Lung microvascular endothelial cell (primary cell): ENCODE results near the gene SMIM10L2A. TPM values are rescaled to one million over a fixed set of nuclear protein-coding genes. Genes with fewer than 3 reads are reported as not detected.
"Not testable (repeated sequence)": the region's sequence is repeated elsewhere in the genome, so short reads cannot be mapped to it uniquely, and the experiment has no call there.

Source experiments
- DNase-seq, 2 donors: peaks; one replicate each; pipeline versions ENCODE4 v3.0.0 to v3.0.0-alpha.2; 2010; ENCODE audit warnings: low read depth in 2 of 2
- total RNA-seq: library from RNA; depleted of rRNA; stranded (reverse); fragments of >200 nt; gene quantifications from 2 replicates; pipeline ENCODE4 v1.2.1, GENCODE V29; 2014

Gene SMIM10L2A
- total RNA-seq, 1 donor from 2014 or later = 0.40 TPM

- not testable (repeated sequence) for DNase-seq
Observed at GRCh38 chrX:135422810-135423168, 1.0 kb downstream of the SMIM10L2A start.

GRCh38 chrX:135423173-135423864 is 1.6 kb downstream of the SMIM10L2A start:
- DNase-seq = not testable (repeated sequence)

GRCh38 chrX:135424469-135424868 is 2.7 kb downstream of the SMIM10L2A start:
- DNase-seq = no peak

- DNase-seq = no peak
Observed at GRCh38 chrX:135425026-135425965, 3.6 kb downstream of the SMIM10L2A start.

- no peak for DNase-seq
Observed at GRCh38 chrX:135429429-135429828, 7.7 kb downstream of the SMIM10L2A start.

GRCh38 chrX:135431886-135432285 is 10.1 kb downstream of the SMIM10L2A start:
- DNase-seq = no peak

DNA sequence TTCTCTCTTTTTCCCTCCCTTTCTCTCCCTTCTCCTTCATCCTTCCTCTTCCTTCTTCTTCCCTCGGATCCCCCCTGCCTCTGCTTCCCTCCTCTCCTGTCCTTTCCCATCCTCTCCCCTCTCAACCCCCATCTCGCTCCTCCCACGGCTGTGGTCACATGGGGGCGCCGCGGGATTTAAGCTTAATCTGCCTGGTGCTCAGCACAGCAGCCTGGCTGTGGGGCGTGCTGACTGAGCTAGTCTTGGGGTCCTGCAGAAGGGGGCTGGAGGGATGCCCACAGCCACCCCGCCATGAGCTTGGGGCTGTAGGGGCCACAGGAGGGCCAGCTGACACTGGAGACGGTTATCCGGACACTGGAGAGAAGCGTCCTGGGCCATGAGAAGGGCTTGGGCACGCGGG is 10.7 kb downstream of the SMIM10L2A start:
- DNase-seq = no peak

DNA sequence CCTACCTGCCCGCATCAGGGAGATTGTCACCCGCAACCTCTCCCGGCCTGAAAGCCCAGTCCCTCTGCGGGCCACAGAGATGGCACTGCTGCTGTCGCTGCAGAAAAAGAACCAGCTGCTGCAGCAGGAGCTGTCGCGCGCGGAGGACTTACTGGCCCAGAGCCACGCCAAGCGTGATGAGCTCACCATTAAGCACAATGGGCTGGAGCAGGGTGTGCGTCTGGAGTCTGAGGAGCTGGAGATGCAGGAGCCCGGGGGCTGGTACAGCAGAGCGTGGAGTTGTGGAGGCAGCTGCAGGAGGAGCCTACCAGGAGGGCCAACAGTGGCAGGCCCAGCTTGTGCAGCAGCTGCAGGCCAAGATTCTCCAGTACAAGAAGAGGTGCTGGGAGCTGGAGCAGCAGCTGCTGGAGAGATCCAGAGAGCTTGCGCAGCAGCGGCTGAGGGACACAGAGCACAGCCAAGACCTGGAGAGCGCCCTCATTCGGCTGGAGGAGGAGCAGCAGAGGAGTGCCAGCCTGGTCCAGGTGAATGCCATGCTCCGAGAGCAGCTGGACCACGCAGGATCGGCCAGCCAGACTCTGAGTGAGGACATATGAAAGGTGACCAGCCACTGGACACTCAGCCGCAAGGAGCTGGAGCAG is 11.3 kb downstream of the SMIM10L2A start:
- DNase-seq = no peak

GRCh38 chrX:135433531-135434257 is 11.9 kb downstream of the SMIM10L2A start:
- no peak for DNase-seq

DNA sequence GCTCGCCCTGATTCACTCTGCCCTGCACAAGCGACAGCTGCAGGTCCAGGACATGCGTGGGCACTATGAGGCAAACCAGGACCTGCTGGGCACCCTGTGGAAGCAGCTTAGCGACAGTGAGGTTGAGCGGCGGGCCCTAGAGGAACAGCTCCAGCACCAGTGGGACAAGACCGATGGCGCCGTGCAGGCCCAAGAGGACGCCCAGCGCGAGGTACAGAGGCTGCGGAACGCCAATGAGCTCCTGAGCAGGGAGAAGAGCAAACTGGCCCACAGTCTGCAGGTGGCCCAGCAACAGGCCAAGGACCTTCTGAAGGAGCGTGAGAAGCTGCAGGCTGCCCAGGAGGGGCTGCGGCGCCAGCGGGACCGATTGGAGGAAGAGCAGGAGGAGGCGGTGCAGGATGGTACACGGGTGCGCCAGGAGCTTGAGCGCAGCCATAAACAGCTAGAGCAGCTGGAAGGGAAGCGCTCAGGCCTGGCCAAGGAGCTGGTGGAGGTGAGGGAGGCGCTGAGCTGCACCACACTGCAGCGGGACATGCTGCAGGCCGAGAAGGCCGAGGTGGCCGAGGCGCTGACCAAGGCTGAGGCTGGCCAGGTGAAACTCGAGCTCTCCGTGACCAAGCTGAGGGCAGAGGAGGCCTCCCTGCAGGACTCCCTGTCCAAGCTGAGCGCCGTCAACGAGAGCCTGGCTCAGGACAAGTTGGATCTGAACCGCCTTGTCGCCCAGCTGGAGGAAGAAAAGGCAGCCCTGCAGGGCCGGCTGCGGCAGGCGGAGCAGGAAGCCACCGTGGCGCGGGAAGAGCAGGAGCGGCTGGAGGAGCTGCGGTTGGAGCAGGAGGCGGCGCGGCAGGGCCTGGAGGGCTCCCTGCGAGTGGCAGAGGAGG is 12.8 kb downstream of the SMIM10L2A start:
- DNase-seq = no peak

- DNase-seq = no peak
Observed at GRCh38 chrX:135435139-135435922, 13.6 kb downstream of the SMIM10L2A start.

DNA sequence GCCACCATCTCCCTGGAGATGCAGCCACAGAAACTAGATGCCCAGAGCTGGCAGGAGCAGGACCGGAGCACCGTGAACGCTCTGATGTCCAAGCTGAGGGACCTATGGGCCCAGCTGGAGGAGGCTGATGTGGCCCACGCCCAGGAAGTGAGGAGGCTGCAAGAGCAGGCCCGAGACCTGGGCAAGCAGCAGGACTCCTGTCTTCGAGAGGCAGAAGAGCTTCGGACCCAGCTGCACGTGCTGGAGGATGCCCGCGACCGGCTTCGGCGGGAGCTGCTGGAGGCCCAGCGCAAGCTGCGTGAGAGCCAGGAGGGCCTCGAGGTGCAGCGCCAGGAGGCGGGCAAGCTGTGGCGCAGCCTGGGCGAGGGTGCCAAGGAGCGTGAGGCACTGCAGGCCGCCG is 14.2 kb downstream of the SMIM10L2A start:
- DNase-seq = no peak

DNA sequence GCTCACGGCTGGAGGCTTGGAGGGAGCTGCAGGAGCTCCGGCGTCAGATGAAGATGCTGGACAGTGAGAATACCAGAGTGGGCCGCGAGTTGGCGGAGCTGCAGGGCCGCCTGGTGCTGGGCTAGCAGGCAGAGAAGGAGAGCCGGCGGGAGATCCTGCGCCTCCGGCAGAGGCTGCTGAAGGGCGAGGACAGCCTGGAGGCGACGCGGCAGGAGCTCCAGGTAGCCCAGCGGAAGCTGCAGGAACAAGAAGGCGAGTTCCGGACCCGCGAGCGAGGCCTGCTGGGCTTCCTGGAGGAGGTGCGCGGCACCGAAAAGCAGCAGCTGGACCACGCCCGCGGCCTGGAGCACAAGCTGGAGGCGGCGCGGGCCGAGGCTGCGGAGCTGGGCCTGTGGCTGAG is 14.7 kb downstream of the SMIM10L2A start:
- no peak for DNase-seq

- DNase-seq = no peak
Observed at GRCh38 chrX:135436966-135437866, 15.5 kb downstream of the SMIM10L2A start.

GRCh38 chrX:135437867-135438733 is 16.4 kb downstream of the SMIM10L2A start:
- no peak for DNase-seq

DNA sequence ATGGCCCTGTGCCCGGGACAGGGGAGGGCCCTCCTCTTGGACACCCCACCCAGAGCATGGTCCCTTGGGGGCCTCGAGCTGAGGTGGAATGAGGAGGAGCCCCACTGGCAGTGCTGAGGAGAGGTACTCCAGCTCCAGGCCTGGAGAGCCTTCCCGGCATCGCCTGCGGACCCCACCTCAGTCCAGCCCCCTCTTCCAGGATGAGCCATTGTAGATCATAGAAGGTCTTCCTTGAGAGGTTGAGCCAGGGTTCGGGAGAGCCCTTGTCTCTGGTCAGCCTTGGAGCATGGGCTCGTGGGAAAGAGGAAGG is 16.9 kb downstream of the SMIM10L2A start:
- no peak for DNase-seq

GRCh38 chrX:135449637-135450550 is 28.1 kb downstream of the SMIM10L2A start:
- DNase-seq = no peak
